ENCODE results near the gene TULP4.
"Not testable (repeated sequence)": the region's sequence is repeated elsewhere in the genome, so short reads cannot be mapped to it uniquely, and the experiment has no call there.

Gene TULP4

GRCh38 chr6:158347335-158347734 is 35.1 kb downstream of the TULP4 start:
- TF ChIP-seq ZFX (IDR thresholded peaks at IDR 0.05; ENCODE audit: borderline replicate concordance) (no peak), CTCF (IDR thresholded peaks at IDR 0.05) (no peak)

GRCh38 chr6:158348737-158349504 is 36.7 kb downstream of the TULP4 start:
- not testable (repeated sequence) for H3K27ac ChIP-seq

More at GRCh38 chr6:158347335-158347734, 35.1 kb downstream of the TULP4 start:
- H3K27ac ChIP-seq = no peak overlapping the region

- not testable (repeated sequence) for H3K27ac ChIP-seq
Observed at GRCh38 chr6:158349505-158350275, 37.4 kb downstream of the TULP4 start.

- H3K27ac ChIP-seq = not testable (repeated sequence)
Observed at GRCh38 chr6:158350731-158351130, 38.5 kb downstream of the TULP4 start.

- no peak overlapping the region for H3K27ac ChIP-seq
- TF ChIP-seq CTCF (IDR thresholded peaks at IDR 0.05) (no peak), ZFX (IDR thresholded peaks at IDR 0.05; ENCODE audit: borderline replicate concordance) (no peak)
Observed at GRCh38 chr6:158353883-158354877, 41.9 kb downstream of the TULP4 start.

- no peak overlapping the region for H3K27ac ChIP-seq
- no peak for TF ChIP-seq ZFX (IDR thresholded peaks at IDR 0.05; ENCODE audit: borderline replicate concordance)
- no peak for TF ChIP-seq CTCF (IDR thresholded peaks at IDR 0.05)
Observed at GRCh38 chr6:158356586-158357546, 44.6 kb downstream of the TULP4 start.

- no peak overlapping the region for H3K27ac ChIP-seq
- TF ChIP-seq CTCF (IDR thresholded peaks at IDR 0.05) = no peak
- TF ChIP-seq ZFX (IDR thresholded peaks at IDR 0.05; ENCODE audit: borderline replicate concordance) = no peak
Observed at GRCh38 chr6:158357570-158358216, 45.4 kb downstream of the TULP4 start.
